ENCODE data around the gene IFNAR2. TPM values are rescaled to one million over a fixed set of nuclear protein-coding genes. Genes with fewer than 3 reads are reported as not detected.

Gene IFNAR2
- total RNA-seq, 1 experiment from 2014 or later = 2.1 TPM

DNA sequence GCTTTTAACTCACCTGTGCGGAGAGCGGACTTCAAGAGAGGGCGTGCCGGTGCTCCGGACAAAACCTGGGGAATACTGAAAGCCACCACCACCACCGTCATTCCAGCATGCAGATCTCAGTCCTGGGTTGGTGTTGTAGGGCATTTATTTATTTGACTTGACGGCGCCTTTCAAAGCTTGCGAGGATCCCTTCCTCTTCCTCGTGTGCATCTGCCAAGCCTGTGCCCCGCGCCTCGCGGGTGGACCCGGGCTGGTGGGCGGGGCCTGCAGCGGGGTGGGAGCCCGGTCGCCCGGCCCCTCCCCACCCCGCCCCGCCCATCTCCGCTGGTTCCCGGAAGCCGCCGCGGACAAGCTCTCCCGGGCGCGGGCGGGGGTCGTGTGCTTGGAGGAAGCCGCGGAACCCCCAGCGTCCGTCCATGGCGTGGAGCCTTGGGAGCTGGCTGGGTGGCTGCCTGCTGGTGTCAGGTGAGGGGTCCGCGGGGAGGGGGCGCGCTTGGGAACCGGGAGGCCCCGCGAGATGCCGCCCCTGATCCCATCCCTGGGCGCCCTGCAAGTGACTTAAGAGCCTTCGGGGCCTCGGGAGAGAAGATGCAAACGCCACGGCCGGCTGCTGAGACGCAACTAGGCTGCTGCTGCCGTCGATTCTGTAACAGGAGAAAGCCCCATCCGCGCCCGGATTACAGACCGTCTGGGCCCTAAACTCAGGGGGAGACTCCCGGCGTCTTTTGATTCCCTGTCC is 36.5 kb downstream of the IFNAR2 start, which contains the start of gene IL10RB:
Gene IL10RB (plus strand): TSS at position 318 of the 739 bp plus-strand sequence. CDS start 99 bp downstream, at position 417.
- H2AFZ ChIP-seq (ENCODE audit: low read length) = peak within 1 kb of the TSS; percentile 95
- no peak within 1 kb of the TSS for H3K27ac ChIP-seq (ENCODE audit: low read length)
- H3K4me3 ChIP-seq (ENCODE audit: low read length) = peak within 1 kb of the TSS; percentile 88
- H3K36me3 ChIP-seq (ENCODE audit: low read depth, low read length) = no peaks in the 10 kb centered on the region
- peaks cover 14% of the 10 kb centered on the region for H3K4me1 ChIP-seq (ENCODE audit: insufficient read depth, low read length)
- ChIA-PET CTCF (interaction anchor here (0.6 to 1.5 kb wide), 4 partner anchors 33 to 433 kb away, joined by 3 to 7 read pairs (median 3); no protein-coding TSS in a partner anchor), POLR2A (ENCODE audit: unreplicated experiment) (interaction anchor here (0.6 to 1.2 kb wide), 2 partner anchors 45 to 59 kb away, joined by 4 to 6 read pairs; no protein-coding TSS in a partner anchor)
- H3K9me3 ChIP-seq (ENCODE audit: low read length) = no peaks in the 10 kb centered on the region
- no peaks in the 10 kb centered on the region for H3K27me3 ChIP-seq (ENCODE audit: low read length)
- peaks cover 3% of the 10 kb centered on the region for H3F3A ChIP-seq (ENCODE audit: low read length, unreplicated experiment)
- peak within 1 kb of the TSS; percentile 93 for H3K4me2 ChIP-seq (ENCODE audit: low read length)
- peak; percentile 79 for ATAC-seq
- H4K20me1 ChIP-seq (ENCODE audit: low read length) = no peaks in the 10 kb centered on the region
- intact Hi-C loops (cut with micrococcal nuclease) = loop anchor here (1.0 to 2.0 kb wide), 2 partner anchors 59 to 65 kb away; no protein-coding TSS in a partner anchor
- BruUV-seq (replicated peaks) = TSS peak; percentile 35
- H3K79me2 ChIP-seq (ENCODE audit: low read length) = no peaks in the 10 kb centered on the region; the same call in 1 of the 2 replicates
- peak within 1 kb of the TSS; percentile 75 for H3K9ac ChIP-seq (ENCODE audit: low read length)
- TF ChIP-seq EZH2phosphoT487 (IDR thresholded peaks at IDR 0.05; ENCODE audit: borderline replicate concordance, low read length) = no peak
- H3K9me2 ChIP-seq (replicated peaks; ENCODE audit: low read length) = no peaks in the 10 kb centered on the region
- peak; percentile 66 for DNase-seq

DNA sequence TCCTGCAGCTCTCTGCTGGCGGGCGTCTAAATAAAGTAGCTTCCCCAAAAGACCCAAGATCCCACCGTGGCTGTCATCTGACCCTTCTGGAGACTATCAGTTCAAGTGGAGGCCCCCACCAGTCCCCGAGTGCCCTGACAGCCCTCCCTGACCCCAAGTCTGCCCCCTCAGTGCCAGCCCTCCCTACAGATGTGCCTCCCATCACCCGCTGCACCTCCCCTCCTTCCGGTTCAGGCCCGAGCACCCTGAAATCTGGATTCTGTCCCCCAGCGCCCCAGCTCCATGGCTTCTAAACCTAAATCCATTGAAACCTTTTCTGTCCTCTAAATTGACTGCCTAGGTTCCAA is 37.0 kb downstream of the IFNAR2 start:
- Histone ChIP-seq H3K4me2 (ENCODE audit: low read length) (peak overlapping the region; percentile 93), H3K9me3 (ENCODE audit: low read length) (no peaks in the 10 kb centered on the region), H2AFZ (ENCODE audit: low read length) (peak overlapping the region; percentile 95), H3K27me3 (ENCODE audit: low read length) (no peaks in the 10 kb centered on the region), H3K9me2 (replicated peaks; ENCODE audit: low read length) (no peaks in the 10 kb centered on the region), H3K4me1 (ENCODE audit: insufficient read depth, low read length) (peaks cover 14% of the 10 kb centered on the region), H4K20me1 (ENCODE audit: low read length) (no peaks in the 10 kb centered on the region), H3K79me2 (ENCODE audit: low read length) (no peaks in the 10 kb centered on the region; the same call in 1 of the 2 replicates), H3K27ac (ENCODE audit: low read length) (no peak overlapping the region), H3K4me3 (ENCODE audit: low read length) (peak overlapping the region; percentile 88), H3K36me3 (ENCODE audit: low read depth, low read length) (no peaks in the 10 kb centered on the region), H3F3A (ENCODE audit: low read length, unreplicated experiment) (peaks cover 3% of the 10 kb centered on the region), H3K9ac (ENCODE audit: low read length) (peak overlapping the region; percentile 75)
- intact Hi-C loops (cut with micrococcal nuclease) = loop anchor here (1.0 to 2.0 kb wide), 2 partner anchors 59 to 66 kb away; no protein-coding TSS in a partner anchor
- DNase-seq (no peak), ATAC-seq (no peak; the same call in 1 of the 2 replicates)
- ChIA-PET POLR2A (ENCODE audit: unreplicated experiment) (interaction anchor here (1.2 kb wide), 1 partner anchor 59 kb away, joined by 4 read pairs; no protein-coding TSS in a partner anchor), CTCF (interaction anchor here (0.6 to 1.5 kb wide), 3 partner anchors 67 to 433 kb away, joined by 3 to 7 read pairs (median 3); no protein-coding TSS in a partner anchor)
- BruUV-seq (replicated peaks) = no TSS peak
- no peak for TF ChIP-seq EZH2 (IDR thresholded peaks at IDR 0.05; ENCODE audit: low read length, unreplicated experiment)
- TF ChIP-seq, protein P1, sequence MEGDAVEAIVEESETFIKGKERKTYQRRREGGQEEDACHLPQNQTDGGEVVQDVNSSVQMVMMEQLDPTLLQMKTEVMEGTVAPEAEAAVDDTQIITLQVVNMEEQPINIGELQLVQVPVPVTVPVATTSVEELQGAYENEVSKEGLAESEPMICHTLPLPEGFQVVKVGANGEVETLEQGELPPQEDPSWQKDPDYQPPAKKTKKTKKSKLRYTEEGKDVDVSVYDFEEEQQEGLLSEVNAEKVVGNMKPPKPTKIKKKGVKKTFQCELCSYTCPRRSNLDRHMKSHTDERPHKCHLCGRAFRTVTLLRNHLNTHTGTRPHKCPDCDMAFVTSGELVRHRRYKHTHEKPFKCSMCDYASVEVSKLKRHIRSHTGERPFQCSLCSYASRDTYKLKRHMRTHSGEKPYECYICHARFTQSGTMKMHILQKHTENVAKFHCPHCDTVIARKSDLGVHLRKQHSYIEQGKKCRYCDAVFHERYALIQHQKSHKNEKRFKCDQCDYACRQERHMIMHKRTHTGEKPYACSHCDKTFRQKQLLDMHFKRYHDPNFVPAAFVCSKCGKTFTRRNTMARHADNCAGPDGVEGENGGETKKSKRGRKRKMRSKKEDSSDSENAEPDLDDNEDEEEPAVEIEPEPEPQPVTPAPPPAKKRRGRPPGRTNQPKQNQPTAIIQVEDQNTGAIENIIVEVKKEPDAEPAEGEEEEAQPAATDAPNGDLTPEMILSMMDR (conservative IDR thresholded peaks at IDR 0.05; ENCODE audit: low read depth, low read length) = no peak
- TF ChIP-seq EZH2phosphoT487 (IDR thresholded peaks at IDR 0.05; ENCODE audit: borderline replicate concordance, low read length) = no peak

DNA sequence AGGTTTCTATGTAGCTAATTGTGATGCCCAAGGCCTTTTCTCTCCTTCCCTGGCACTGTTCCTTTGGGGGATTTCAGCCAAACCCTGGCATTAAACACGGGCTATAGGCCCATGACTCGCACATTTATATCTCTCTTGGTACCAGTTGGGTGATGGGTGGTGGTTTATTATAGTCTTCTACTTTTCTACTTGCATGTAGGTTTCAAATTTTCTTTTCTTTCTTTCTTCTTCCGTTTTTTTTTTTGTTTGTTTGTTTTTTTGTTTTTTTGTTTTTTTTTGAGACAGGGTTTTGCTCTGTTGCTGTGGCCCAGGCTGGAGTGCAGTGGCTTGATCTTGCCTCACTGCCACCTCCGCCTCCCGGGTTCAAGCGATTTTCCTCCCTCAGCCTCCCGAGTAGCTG is 37.5 kb downstream of the IFNAR2 start:
- no peaks in the 10 kb centered on the region for H3K27me3 ChIP-seq (ENCODE audit: low read length)
- H3K4me2 ChIP-seq (ENCODE audit: low read length) = peak overlapping the region; percentile 93
- CTCF ChIA-PET = no interaction called here
- H3K9ac ChIP-seq (ENCODE audit: low read length) = peak overlapping the region; percentile 75; the same call in 1 of the 2 replicates
- no peak overlapping the region for H3K27ac ChIP-seq (ENCODE audit: low read length)
- H3K9me2 ChIP-seq (replicated peaks; ENCODE audit: low read length) = no peaks in the 10 kb centered on the region
- H4K20me1 ChIP-seq (ENCODE audit: low read length) = no peaks in the 10 kb centered on the region
- H2AFZ ChIP-seq (ENCODE audit: low read length) = peak overlapping the region; percentile 95
- H3K9me3 ChIP-seq (ENCODE audit: low read length) = no peaks in the 10 kb centered on the region
- H3K79me2 ChIP-seq (ENCODE audit: low read length) = no peaks in the 10 kb centered on the region; the same call in 1 of the 2 replicates
- DNase-seq (no peak), ATAC-seq (no peak)
- H3F3A ChIP-seq (ENCODE audit: low read length, unreplicated experiment) = peaks cover 3% of the 10 kb centered on the region
- intact Hi-C loops (cut with micrococcal nuclease) = loop anchor here (2.0 kb wide), 1 partner anchor 66 kb away; no protein-coding TSS in a partner anchor
- no TSS peak for BruUV-seq (replicated peaks)
- POLR2A ChIA-PET (ENCODE audit: unreplicated experiment) = interaction anchor here (1.2 kb wide), 1 partner anchor 58 kb away, joined by 4 read pairs; no protein-coding TSS in a partner anchor
- TF ChIP-seq, protein P1 (conservative IDR thresholded peaks at IDR 0.05; ENCODE audit: low read depth, low read length) = no peak
- TF ChIP-seq EZH2phosphoT487 (IDR thresholded peaks at IDR 0.05; ENCODE audit: borderline replicate concordance, low read length) (no peak), EZH2 (IDR thresholded peaks at IDR 0.05; ENCODE audit: low read length, unreplicated experiment) (no peak)
- no peaks in the 10 kb centered on the region for H3K36me3 ChIP-seq (ENCODE audit: low read depth, low read length)
- peak overlapping the region; percentile 88 for H3K4me3 ChIP-seq (ENCODE audit: low read length)
- peaks cover 14% of the 10 kb centered on the region for H3K4me1 ChIP-seq (ENCODE audit: insufficient read depth, low read length)
